HG02981 (cell line): ENCODE data around the gene HIGD1B.

Source experiments
- ATAC-seq: cut with Tn5 transposase; IDR thresholded peaks from one replicate; pipeline ENCODE4 v1.9.1; 2021; ENCODE audit warnings: mild to moderate bottlenecking, moderate library complexity; ENCODE audit not compliant: unreplicated experiment

The HIGD1B gene

GRCh38 chr17:44875761-44876160 is 28.1 kb downstream of the HIGD1B start:
- ATAC-seq: no peak

- ATAC-seq: no peak
Measured at GRCh38 chr17:44877121-44877520, 29.4 kb downstream of the HIGD1B start.

GRCh38 chr17:44878627-44879221 is 31.0 kb downstream of the HIGD1B start:
- no peak for ATAC-seq

GRCh38 chr17:44879376-44879775 is 31.7 kb downstream of the HIGD1B start:
- ATAC-seq: no peak

- ATAC-seq: no peak
Measured at GRCh38 chr17:44880062-44880461, 32.4 kb downstream of the HIGD1B start.

GRCh38 chr17:44881145-44881544 is 33.5 kb downstream of the HIGD1B start:
- no peak for ATAC-seq

- no peak for ATAC-seq
Measured at GRCh38 chr17:44884941-44885340, 37.3 kb downstream of the HIGD1B start.

- no peak for ATAC-seq
Measured at GRCh38 chr17:44887016-44887415, 39.3 kb downstream of the HIGD1B start.

GRCh38 chr17:44887971-44888954 is 40.6 kb downstream of the HIGD1B start:
- no peak for ATAC-seq

GRCh38 chr17:44889003-44889402 is 41.3 kb downstream of the HIGD1B start:
- ATAC-seq: no peak

- ATAC-seq: no peak
Measured at GRCh38 chr17:44892250-44892649, 44.6 kb downstream of the HIGD1B start.

- ATAC-seq: no peak
Measured at GRCh38 chr17:44894642-44895041, 47.0 kb downstream of the HIGD1B start.

GRCh38 chr17:44898768-44899073 is 51.0 kb downstream of the HIGD1B start:
- ATAC-seq: no peak

GRCh38 chr17:44899074-44899782 is 51.5 kb downstream of the HIGD1B start, which contains the start of gene EFTUD2:
Gene EFTUD2 (minus strand): TSS chr17:44899445. CDS start chr17:44894521, 4,924 bp downstream.
- ATAC-seq: peak; percentile 64
